ENCODE results near the gene KBTBD8. TPM values are rescaled to one million over a fixed set of nuclear protein-coding genes. Genes with fewer than 3 reads are reported as not detected.

The KBTBD8 gene
- total RNA-seq, 4 donors from 2014 or later: 0.48 to 1.9 (median 1.0) TPM

GRCh38 chr3:67001086-67001861, 3.2 kb downstream of the KBTBD8 start:
- H3K4me3 ChIP-seq: no peak overlapping the region
- DNase-seq (ENCODE audit: low spot score in 2 of 2): no peak
- peaks cover 12% of the 10 kb centered on the region for H3K4me1 ChIP-seq
- H3K27me3 ChIP-seq: no peaks in the 10 kb centered on the region
- peaks cover 4% of the 10 kb centered on the region for H3K36me3 ChIP-seq
- no peak overlapping the region for H3K27ac ChIP-seq
- TF ChIP-seq CTCF (IDR thresholded peaks at IDR 0.05): no peak
- no peak for TF ChIP-seq POLR2AphosphoS5 (IDR thresholded peaks at IDR 0.05)
- TF ChIP-seq POLR2A (IDR thresholded peaks at IDR 0.05): no peak
- TF ChIP-seq EP300 (IDR thresholded peaks at IDR 0.05): no peak
- WGBS: 88% methylated on average over 8 of the region's 8 CpGs
- no peaks in the 10 kb centered on the region for H3K9me3 ChIP-seq

GRCh38 chr3:67005974-67006373, 7.9 kb downstream of the KBTBD8 start:
- Histone ChIP-seq H3K27ac (no peak overlapping the region), H3K9me3 (no peaks in the 10 kb centered on the region), H3K27me3 (no peaks in the 10 kb centered on the region), H3K4me3 (no peak overlapping the region), H3K4me1 (no peaks in the 10 kb centered on the region), H3K36me3 (peaks cover 4% of the 10 kb centered on the region)
- no peak for TF ChIP-seq POLR2A (IDR thresholded peaks at IDR 0.05)
- TF ChIP-seq EP300 (IDR thresholded peaks at IDR 0.05): no peak
- no peak for TF ChIP-seq CTCF (IDR thresholded peaks at IDR 0.05)
- TF ChIP-seq POLR2AphosphoS5 (IDR thresholded peaks at IDR 0.05): no peak
- 87% methylated on average over 1 of the region's 1 CpG for WGBS
- DNase-seq (ENCODE audit: low spot score in 2 of 2): no peak

- H3K36me3 ChIP-seq: peaks cover 4% of the 10 kb centered on the region
- WGBS: 93% methylated on average over 5 of the region's 5 CpGs
- no peaks in the 10 kb centered on the region for H3K27me3 ChIP-seq
- H3K4me1 ChIP-seq: no peaks in the 10 kb centered on the region
- no peak overlapping the region for H3K27ac ChIP-seq
- H3K4me3 ChIP-seq: no peak overlapping the region
- no peaks in the 10 kb centered on the region for H3K9me3 ChIP-seq
- TF ChIP-seq POLR2A (IDR thresholded peaks at IDR 0.05) (no peak), EP300 (IDR thresholded peaks at IDR 0.05) (no peak), CTCF (IDR thresholded peaks at IDR 0.05) (no peak), POLR2AphosphoS5 (IDR thresholded peaks at IDR 0.05) (no peak)
- DNase-seq (ENCODE audit: low spot score in 2 of 2): no peak
These were observed 8.4 kb downstream of the KBTBD8 start for GRCh38 chr3:67006460-67006859.

GRCh38 chr3:67008388-67008787, 10.3 kb downstream of the KBTBD8 start:
- H3K4me3 ChIP-seq: no peak overlapping the region
- peaks cover 4% of the 10 kb centered on the region for H3K36me3 ChIP-seq
- H3K27ac ChIP-seq: no peak overlapping the region
- 93% methylated on average over 2 of the region's 2 CpGs for WGBS
- H3K4me1 ChIP-seq: no peaks in the 10 kb centered on the region
- TF ChIP-seq POLR2A (IDR thresholded peaks at IDR 0.05) (no peak), CTCF (IDR thresholded peaks at IDR 0.05) (no peak), POLR2AphosphoS5 (IDR thresholded peaks at IDR 0.05) (no peak), EP300 (IDR thresholded peaks at IDR 0.05) (no peak)
- no peaks in the 10 kb centered on the region for H3K27me3 ChIP-seq
- no peaks in the 10 kb centered on the region for H3K9me3 ChIP-seq
- DNase-seq (ENCODE audit: low spot score in 2 of 2): no peak

- no peak for DNase-seq (ENCODE audit: low spot score in 2 of 2)
These were observed 11.6 kb downstream of the KBTBD8 start for GRCh38 chr3:67009716-67010115.

More at GRCh38 chr3:67009716-67010115, 11.6 kb downstream of the KBTBD8 start:
- no peaks in the 10 kb centered on the region for H3K9me3 ChIP-seq
- no peaks in the 10 kb centered on the region for H3K36me3 ChIP-seq
- no peak for TF ChIP-seq POLR2AphosphoS5 (IDR thresholded peaks at IDR 0.05)
- H3K4me1 ChIP-seq: no peaks in the 10 kb centered on the region
- H3K27ac ChIP-seq: no peak overlapping the region
- 67% methylated on average over 3 of the region's 3 CpGs for WGBS
- no peak overlapping the region for H3K4me3 ChIP-seq
- H3K27me3 ChIP-seq: no peaks in the 10 kb centered on the region
